Esophagus squamous epithelium (tissue), 4 donors: ENCODE measurements around the gene SKP1.

ENCODE experiments used
- POLR2A ChIP-seq, 4 donors: fragments of 450-650 bp; IDR thresholded peaks; one replicate each; pipeline ENCODE4 v1.6.1; 2017; ENCODE audit warnings: antibody characterized with exemption in 4 of 4, mild to moderate bottlenecking in 4 of 4, moderate library complexity in 3 of 4
- TF ChIP-seq, protein P1 (sequence below), 6 experiments: fragments of 450-650 bp in 4 of 6; fragments of 200-600 bp in 2 of 6; sonication (generic) in 2 of 6; IDR thresholded peaks; one replicate each; pipeline ENCODE4 v1.5.1; 2016 to 2019; ENCODE audit warnings: antibody characterized with exemption in 6 of 6, mild to moderate bottlenecking in 4 of 6, moderate library complexity in 4 of 6

DNA sequence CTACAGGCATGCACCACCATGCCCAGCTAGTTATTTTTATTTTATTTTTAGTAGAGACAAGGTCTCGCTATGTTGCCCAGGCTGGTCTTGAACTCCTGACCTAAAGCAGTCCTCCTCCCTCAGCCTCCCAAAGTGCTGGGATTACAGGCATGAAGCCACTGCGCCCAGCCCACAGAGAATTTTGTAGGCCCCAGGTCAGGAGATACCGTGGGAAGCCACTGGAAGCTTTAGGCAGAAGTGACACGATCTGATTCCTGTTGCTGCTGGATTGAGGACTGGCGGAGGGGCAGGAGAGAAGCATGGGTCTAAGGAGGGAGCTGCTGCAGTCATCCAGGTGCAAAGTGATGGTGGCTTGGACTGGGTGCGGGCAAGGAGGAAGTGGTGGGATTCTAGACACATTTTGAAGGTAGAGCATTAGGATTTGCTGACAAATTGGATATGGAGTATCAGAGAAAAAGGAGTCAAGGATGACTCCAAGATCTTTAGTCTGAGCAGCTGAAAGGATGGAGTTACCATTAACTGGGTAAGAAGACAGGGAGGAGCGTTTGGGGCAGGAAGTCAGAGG is 41.6 kb downstream of the SKP1 start:
- TF ChIP-seq, protein P1, sequence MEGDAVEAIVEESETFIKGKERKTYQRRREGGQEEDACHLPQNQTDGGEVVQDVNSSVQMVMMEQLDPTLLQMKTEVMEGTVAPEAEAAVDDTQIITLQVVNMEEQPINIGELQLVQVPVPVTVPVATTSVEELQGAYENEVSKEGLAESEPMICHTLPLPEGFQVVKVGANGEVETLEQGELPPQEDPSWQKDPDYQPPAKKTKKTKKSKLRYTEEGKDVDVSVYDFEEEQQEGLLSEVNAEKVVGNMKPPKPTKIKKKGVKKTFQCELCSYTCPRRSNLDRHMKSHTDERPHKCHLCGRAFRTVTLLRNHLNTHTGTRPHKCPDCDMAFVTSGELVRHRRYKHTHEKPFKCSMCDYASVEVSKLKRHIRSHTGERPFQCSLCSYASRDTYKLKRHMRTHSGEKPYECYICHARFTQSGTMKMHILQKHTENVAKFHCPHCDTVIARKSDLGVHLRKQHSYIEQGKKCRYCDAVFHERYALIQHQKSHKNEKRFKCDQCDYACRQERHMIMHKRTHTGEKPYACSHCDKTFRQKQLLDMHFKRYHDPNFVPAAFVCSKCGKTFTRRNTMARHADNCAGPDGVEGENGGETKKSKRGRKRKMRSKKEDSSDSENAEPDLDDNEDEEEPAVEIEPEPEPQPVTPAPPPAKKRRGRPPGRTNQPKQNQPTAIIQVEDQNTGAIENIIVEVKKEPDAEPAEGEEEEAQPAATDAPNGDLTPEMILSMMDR (IDR thresholded peaks at IDR 0.05), result no peak
- TF ChIP-seq POLR2A (IDR thresholded peaks at IDR 0.05), result no peak
